HepG2 (cell line): ENCODE data around the gene KCTD15. TPM values are rescaled to one million over a fixed set of nuclear protein-coding genes. Genes with fewer than 3 reads are reported as not detected.

Experiments used
- AKAP8 ChIP-seq: sonication (generic); formaldehyde crosslinking; IDR thresholded peaks from 2 replicates; pipeline ENCODE4 v1.5.1; 2020; ENCODE audit warnings: mild to moderate bottlenecking, missing genetic modification reagents
- CREB3 ChIP-seq: sonication (generic); formaldehyde crosslinking; IDR thresholded peaks from 2 replicates; pipeline ENCODE4 v1.5.0; 2020; ENCODE audit warnings: missing genetic modification reagents
- CSRNP2 ChIP-seq: sonication (generic); formaldehyde crosslinking; conservative IDR thresholded peaks from 2 replicates; pipeline ENCODE4 v1.8.0; 2022; ENCODE audit warnings: low read depth, missing genetic modification reagents
- DRAP1 ChIP-seq: IDR thresholded peaks from 2 replicates; pipeline ENCODE4 v1.6.1; 2016; ENCODE audit warnings: missing genetic modification reagents, missing compliant biosample characterization
- ERF ChIP-seq: IDR thresholded peaks from 2 replicates; pipeline ENCODE4 v1.6.1; 2018; ENCODE audit warnings: missing biosample characterization, missing genetic modification reagents
- HMGXB3 ChIP-seq: sonication (generic); formaldehyde crosslinking; IDR thresholded peaks from 2 replicates; pipeline ENCODE4 v1.4.0; 2020; ENCODE audit warnings: missing genetic modification reagents, borderline replicate concordance
- NFE2L1 ChIP-seq: sonication (generic); formaldehyde crosslinking; IDR thresholded peaks from 2 replicates; pipeline ENCODE4 v1.4.0; 2020; ENCODE audit warnings: missing genetic modification reagents, mild to moderate bottlenecking, borderline replicate concordance
- RBM39 ChIP-seq: fragments of 200-400 bp; formaldehyde crosslinking; IDR thresholded peaks from one replicate; pipeline ENCODE4 v1.6.1; 2018; ENCODE audit warnings: antibody characterized with exemption, mild to moderate bottlenecking, low read depth, low read length; ENCODE audit not compliant: poor library complexity, severe bottlenecking
- REL ChIP-seq: sonication (generic); formaldehyde crosslinking; conservative IDR thresholded peaks from 2 replicates; pipeline ENCODE4 v1.8.0; 2022; ENCODE audit warnings: mild to moderate bottlenecking, missing genetic modification reagents, moderate library complexity
- REXO4 ChIP-seq: sonication (generic); formaldehyde crosslinking; IDR thresholded peaks from 2 replicates; pipeline ENCODE4 v1.8.0; 2022; ENCODE audit warnings: missing genetic modification reagents, mild to moderate bottlenecking, borderline replicate concordance
- ZBTB37 ChIP-seq: sonication (generic); formaldehyde crosslinking; IDR thresholded peaks from 2 replicates; pipeline ENCODE4 v1.4.0; 2020; ENCODE audit warnings: mild to moderate bottlenecking, missing genetic modification reagents
- ZC3H4 ChIP-seq: sonication (generic); formaldehyde crosslinking; IDR thresholded peaks from 2 replicates; pipeline ENCODE4 v1.4.0; 2020; ENCODE audit warnings: missing genetic modification reagents, borderline replicate concordance
- ZNF136 ChIP-seq: sonication (generic); formaldehyde crosslinking; IDR thresholded peaks from 2 replicates; pipeline ENCODE4 v1.8.1; 2022; ENCODE audit warnings: low read depth, mild to moderate bottlenecking, moderate library complexity, missing genetic modification reagents
- ZNF224 ChIP-seq: sonication (generic); formaldehyde crosslinking; IDR thresholded peaks from 2 replicates; pipeline ENCODE4 v1.5.0; 2020; ENCODE audit warnings: mild to moderate bottlenecking, missing genetic modification reagents
- ZNF329 ChIP-seq: sonication (generic); formaldehyde crosslinking; IDR thresholded peaks from 2 replicates; pipeline ENCODE4 v1.9.0; 2021; ENCODE audit warnings: low read depth, mild to moderate bottlenecking, missing genetic modification reagents
- ZNF543 ChIP-seq: sonication (generic); formaldehyde crosslinking; IDR thresholded peaks from 2 replicates; pipeline ENCODE4 v1.4.0; 2020; ENCODE audit warnings: mild to moderate bottlenecking, missing genetic modification reagents
- ZNF577 ChIP-seq: sonication (generic); formaldehyde crosslinking; IDR thresholded peaks from 2 replicates; pipeline ENCODE4 v1.4.0; 2020; ENCODE audit warnings: mild to moderate bottlenecking, low read depth, missing genetic modification reagents, borderline replicate concordance
- ZNF800 ChIP-seq: sonication (generic); formaldehyde crosslinking; IDR thresholded peaks from 2 replicates; pipeline ENCODE4 v1.4.0; 2020; ENCODE audit warnings: missing genetic modification reagents
- polyA plus RNA-seq, 8 experiments: library from polyadenylated mRNA; depleted of rRNA in 3 of 8; stranded (reverse) in 7 of 8; unstranded in 1 of 8; fragments of >200 nt; fragmentation: Illumina TruSeq in 4 of 8; extraction: Trizol in 4 of 8; gene quantifications; 2 replicates each; pipeline versions ENCODE4 v1.2.1 to v1.2.3, GENCODE V29; 2011 to 2016; ENCODE audit warnings: low read depth in 4 of 8, missing spikeins in 1 of 8, mixed read lengths in 1 of 8; ENCODE audit not compliant: insufficient read depth in 1 of 8
- total RNA-seq, 5 experiments: library from RNA; depleted of rRNA; stranded (reverse); fragments of >200 nt; fragmentation: Illumina TruSeq; extraction: Trizol; gene quantifications; 2 replicates each; pipeline ENCODE4 v1.2.3, GENCODE V29; 2016; ENCODE audit warnings: low read depth in 1 of 5

The KCTD15 gene
- total and polyA plus RNA-seq, 2 of the 13 experiments (the other 11 are each of a cell fraction or from before 2014, with no cell fraction given): 13.2 to 16.7 TPM

- TF ChIP-seq HMGXB3 (CRISPR knock-in tag) (no peak), CREB3 (CRISPR knock-in tag) (no peak), ZNF800 (CRISPR knock-in tag) (peak; percentile 80; the same call in 1 of the 2 replicates), ZC3H4 (CRISPR knock-in tag) (no peak), ZNF329 (CRISPR knock-in tag) (no peak), ZBTB37 (CRISPR knock-in tag) (no peak), ZNF136 (no peak), ERF (CRISPR knock-in tag) (peak; percentile 69), ZNF577 (CRISPR knock-in tag) (no peak), DRAP1 (CRISPR knock-in tag) (no peak), ZNF543 (0 out of 2 replicates have a peak, but pooled peaks have one; percentile 51), NFE2L1 (CRISPR knock-in tag) (no peak), REL (no peak), ZNF224 (CRISPR knock-in tag) (no peak), AKAP8 (CRISPR knock-in tag) (peak; percentile 58; the same call in 1 of the 2 replicates), REXO4 (CRISPR knock-in tag) (no peak), RBM39 (no peak), CSRNP2 (no peak)
Observed at GRCh38 chr19:33778089-33778791, 18.4 kb upstream of the KCTD15 start (continued).
